WTC11 (cell line): ENCODE data around the gene TMEM178B.
"Not testable (repeated sequence)": the region's sequence is repeated elsewhere in the genome, so short reads cannot be mapped to it uniquely, and the experiment has no call there.

ENCODE experiments used
- CTCF ChIP-seq: fragments of 200-600 bp; IDR thresholded peaks from 2 replicates; pipeline ENCODE4 v1.8.0; 2022; ENCODE audit warnings: antibody characterized with exemption
- FOXP1 ChIP-seq: sonication (generic); formaldehyde crosslinking; IDR thresholded peaks from 2 replicates; pipeline ENCODE4 v1.8.0; 2022; ENCODE audit warnings: missing genetic modification reagents, mild to moderate bottlenecking, moderate library complexity, borderline replicate concordance
- TEAD1 ChIP-seq: sonication (generic); formaldehyde crosslinking; IDR thresholded peaks from 2 replicates; pipeline ENCODE4 v1.8.0; 2022; ENCODE audit warnings: mild to moderate bottlenecking, missing genetic modification reagents

GRCh38 chr7:141177120-141177519, 103.3 kb downstream of the TMEM178B start:
- TF ChIP-seq TEAD1 (CRISPR knock-in tag); CTCF; FOXP1 (CRISPR knock-in tag): not testable (repeated sequence)
